Lung (tissue), 12 donors: ENCODE results near the gene GPS1. TPM values are rescaled to one million over a fixed set of nuclear protein-coding genes. Genes with fewer than 3 reads are reported as not detected.
A peak's percentile ranks its signal among the peaks of the same experiment; 100 is the strongest.

Experiments used
- ATAC-seq: fragments of 200-7000 bp; cut with Tn5 transposase; one replicate; pipeline ENCODE4 v1.9.1; 2020; ENCODE audit warnings: moderate number of reproducible peaks; ENCODE audit not compliant: insufficient read depth, low FRiP score
- DNase-seq, 3 donors: peaks; one replicate each; pipeline ENCODE4 v3.0.0-alpha.2; 2013 to 2017
- H3K27ac ChIP-seq, 2 donors: one replicate each; pipeline ENCODE4 v1.5.1; 2013; ENCODE audit warnings: mild to moderate bottlenecking in 2 of 2, moderate library complexity in 2 of 2, control low read depth in 1 of 2, inconsistent platforms in 1 of 2, low read depth in 1 of 2, low read length in 1 of 2
- H3K27me3 ChIP-seq, 3 donors: one replicate each; pipeline ENCODE4 v1.5.1; 2013; ENCODE audit warnings: low read length in 2 of 3; ENCODE audit not compliant: control insufficient read depth in 3 of 3, insufficient read depth in 3 of 3
- H3K36me3 ChIP-seq, 4 donors: one replicate each; pipeline ENCODE4 v1.5.1; 2013; ENCODE audit warnings: low read length in 4 of 4, mild to moderate bottlenecking in 1 of 4, moderate library complexity in 1 of 4; ENCODE audit not compliant: control insufficient read depth in 4 of 4, insufficient read depth in 4 of 4
- H3K4me1 ChIP-seq, 5 donors: one replicate each; pipeline ENCODE4 v1.5.1; 2013; ENCODE audit warnings: low read length in 5 of 5, mild to moderate bottlenecking in 2 of 5, moderate library complexity in 1 of 5; ENCODE audit not compliant: control insufficient read depth in 5 of 5, insufficient read depth in 5 of 5
- H3K4me3 ChIP-seq: one replicate; pipeline ENCODE4 v1.5.1; 2013; ENCODE audit warnings: mild to moderate bottlenecking, control low read depth, moderate library complexity
- H3K9ac ChIP-seq, 2 donors: one replicate each; pipeline ENCODE4 v1.5.1; 2013; ENCODE audit warnings: low read length in 2 of 2, control low read depth in 1 of 2; ENCODE audit not compliant: insufficient read depth in 1 of 2
- H3K9me3 ChIP-seq, 4 donors: one replicate each; pipeline ENCODE4 v1.5.1; 2013; ENCODE audit warnings: low read length in 3 of 4, mild to moderate bottlenecking in 1 of 4, moderate library complexity in 1 of 4; ENCODE audit not compliant: control insufficient read depth in 4 of 4, insufficient read depth in 3 of 4
- CTCF ChIP-seq: IDR thresholded peaks from 2 replicates; pipeline ENCODE4 v1.5.1; 2012; ENCODE audit warnings: mild to moderate bottlenecking; ENCODE audit errors: control extremely low read depth, extremely low read depth
- WGBS, 2 donors: extraction: QIAGEN DNeasy Blood & Tissue Kit; methylation state at CpG; one replicate each; pipeline ENCODE4 v1.1.7; 2013; 5-methylcytosine and 5-hydroxymethylcytosine counted together
- polyA plus RNA-seq, 2 donors: library from polyadenylated mRNA; stranded (reverse); fragments of 200-250 nt; gene quantifications; one replicate each; pipeline ENCODE4 v1.2.1, GENCODE V29; 2013
- total RNA-seq, 2 donors: library from RNA; depleted of rRNA in 1 of 2; stranded (reverse); fragments of >200 nt in 1 of 2; gene quantifications; one replicate each; pipeline ENCODE4 v1.2.1, GENCODE V29; 2014 to 2021
- donor health status: control.
- donor health status: control.
- donor health status: Bipolar disorder and iron deficiency.
- donor health status: healthy.
- donor health status: DM: yes; HTN: yes; CAD: no.

GPS1 gene
- total and polyA plus RNA-seq, 4 donors, result 71.0 to 102 (median 89.4) TPM

GRCh38 chr17:82029391-82029790 is 22.3 kb upstream of the GPS1 start:
- H3K9me3 ChIP-seq, result no peaks in the 10 kb centered on the region
- 95 to 99% methylated on average over 16 of the region's 16 CpGs for WGBS, 2 donors
- TF ChIP-seq CTCF, result no peak
- no peak for DNase-seq
- peaks cover 0 to 15% (median 4%) of the 10 kb centered on the region in 5 donors for H3K4me1 ChIP-seq
- H3K27ac ChIP-seq, result no peak overlapping the region
- H3K36me3 ChIP-seq, result peaks cover 0 to 3% (median under 1%) of the 10 kb centered on the region in 4 donors
- ATAC-seq, result no peak
- H3K4me3 ChIP-seq, result no peak overlapping the region
- H3K27me3 ChIP-seq, result no peaks in the 10 kb centered on the region
- H3K9ac ChIP-seq, result no peak overlapping the region

GRCh38 chr17:82029990-82030469 is 21.7 kb upstream of the GPS1 start:
- ATAC-seq (no peak), DNase-seq (no peak)
- Histone ChIP-seq H3K36me3 (peaks cover 0 to 3% (median under 1%) of the 10 kb centered on the region in 4 donors), H3K4me1 (peaks cover 0 to 15% (median 0%) of the 10 kb centered on the region in 5 donors), H3K27me3 (no peaks in the 10 kb centered on the region), H3K9me3 (no peaks in the 10 kb centered on the region), H3K9ac (no peak overlapping the region), H3K4me3 (no peak overlapping the region), H3K27ac (no peak overlapping the region)
- 67% methylated on average over 26 to 31 of the region's 31 CpGs for WGBS, 2 donors
- TF ChIP-seq CTCF, result no peak

- TF ChIP-seq CTCF, result peak; percentile 98
- peak; percentile 87 for ATAC-seq
- Histone ChIP-seq H3K9ac (no peak overlapping the region), H3K4me1 (peaks cover 0 to 15% (median 0%) of the 10 kb centered on the region in 5 donors), H3K36me3 (peaks cover 0 to 4% (median 2%) of the 10 kb centered on the region in 4 donors), H3K27ac (no peak overlapping the region), H3K4me3 (peak overlapping the region; percentile 30), H3K9me3 (no peaks in the 10 kb centered on the region), H3K27me3 (no peaks in the 10 kb centered on the region)
- 1% methylated on average over 82 to 94 of the region's 94 CpGs for WGBS, 2 donors
- peak; percentile 75 to 87 (median 84) for DNase-seq
Measured at GRCh38 chr17:82030470-82031302, 21.0 kb upstream of the GPS1 start.
